ENCODE results near the gene MRTFA. TPM values are rescaled to one million over a fixed set of nuclear protein-coding genes. Genes with fewer than 3 reads are reported as not detected.

MRTFA gene
- total RNA-seq, 4 donors from 2014 or later: 81.6 to 109 (median 94.5) TPM

- Histone ChIP-seq H3K4me3 (no peak overlapping the region), H3K27ac (no peak overlapping the region), H3K4me1 (peaks cover 6% of the 10 kb centered on the region), H3K9me3 (no peaks in the 10 kb centered on the region), H3K27me3 (no peaks in the 10 kb centered on the region), H3K36me3 (no peaks in the 10 kb centered on the region)
- TF ChIP-seq POLR2AphosphoS5 (IDR thresholded peaks at IDR 0.05) (no peak), POLR2A (IDR thresholded peaks at IDR 0.05) (no peak), CTCF (IDR thresholded peaks at IDR 0.05) (no peak), EP300 (IDR thresholded peaks at IDR 0.05) (no peak)
- WGBS: 92% methylated on average over 4 of the region's 4 CpGs
- no peak for DNase-seq (ENCODE audit: low spot score in 2 of 2)
Measured at GRCh38 chr22:40674274-40674673, 37.8 kb upstream of the MRTFA start.

GRCh38 chr22:40673017-40673416, 36.5 kb upstream of the MRTFA start:
- no peak for DNase-seq (ENCODE audit: low spot score in 2 of 2)
- Histone ChIP-seq H3K4me1 (peaks cover 3% of the 10 kb centered on the region), H3K4me3 (no peak overlapping the region), H3K27ac (no peak overlapping the region), H3K36me3 (no peaks in the 10 kb centered on the region), H3K9me3 (no peaks in the 10 kb centered on the region), H3K27me3 (no peaks in the 10 kb centered on the region)
- WGBS: 97% methylated on average over 4 of the region's 4 CpGs
- TF ChIP-seq CTCF (IDR thresholded peaks at IDR 0.05): no peak

GRCh38 chr22:40671796-40672360, 35.4 kb upstream of the MRTFA start:
- Histone ChIP-seq H3K4me1 (peaks cover 3% of the 10 kb centered on the region), H3K27ac (no peak overlapping the region), H3K36me3 (no peaks in the 10 kb centered on the region), H3K9me3 (no peaks in the 10 kb centered on the region), H3K27me3 (no peaks in the 10 kb centered on the region), H3K4me3 (no peak overlapping the region)
- DNase-seq (ENCODE audit: low spot score in 2 of 2): no peak
- TF ChIP-seq POLR2AphosphoS5 (IDR thresholded peaks at IDR 0.05) (no peak), POLR2A (IDR thresholded peaks at IDR 0.05) (no peak), CTCF (IDR thresholded peaks at IDR 0.05) (no peak), EP300 (IDR thresholded peaks at IDR 0.05) (no peak)
- 94% methylated on average over 7 of the region's 7 CpGs for WGBS

GRCh38 chr22:40671369-40671768, 34.9 kb upstream of the MRTFA start:
- H3K27ac ChIP-seq: no peak overlapping the region
- H3K9me3 ChIP-seq: no peaks in the 10 kb centered on the region
- TF ChIP-seq POLR2AphosphoS5 (IDR thresholded peaks at IDR 0.05) (no peak), POLR2A (IDR thresholded peaks at IDR 0.05) (no peak), CTCF (IDR thresholded peaks at IDR 0.05) (no peak), EP300 (IDR thresholded peaks at IDR 0.05) (no peak)
- H3K4me1 ChIP-seq: peaks cover under 1% of the 10 kb centered on the region
- no peak overlapping the region for H3K4me3 ChIP-seq
- no peaks in the 10 kb centered on the region for H3K36me3 ChIP-seq
- no peaks in the 10 kb centered on the region for H3K27me3 ChIP-seq
- 97% methylated on average over 13 of the region's 13 CpGs for WGBS
- DNase-seq (ENCODE audit: low spot score in 2 of 2): no peak

GRCh38 chr22:40670058-40670457, 33.5 kb upstream of the MRTFA start:
- H3K27ac ChIP-seq: no peak overlapping the region
- H3K4me1 ChIP-seq: peaks cover 9% of the 10 kb centered on the region
- no peak overlapping the region for H3K4me3 ChIP-seq
- DNase-seq (ENCODE audit: low spot score in 2 of 2): no peak
- no peaks in the 10 kb centered on the region for H3K9me3 ChIP-seq
- no peaks in the 10 kb centered on the region for H3K27me3 ChIP-seq
- 87% methylated on average over 2 of the region's 2 CpGs for WGBS
- no peaks in the 10 kb centered on the region for H3K36me3 ChIP-seq
- TF ChIP-seq CTCF (IDR thresholded peaks at IDR 0.05) (no peak), POLR2AphosphoS5 (IDR thresholded peaks at IDR 0.05) (no peak), EP300 (IDR thresholded peaks at IDR 0.05) (no peak), POLR2A (IDR thresholded peaks at IDR 0.05) (no peak)
